ENCODE results near the gene PDZRN3. TPM values are rescaled to one million over a fixed set of nuclear protein-coding genes. Genes with fewer than 3 reads are reported as not detected.

PDZRN3 gene
- total RNA-seq, 6 donors from 2014 or later, result 7.0 to 50.3 (median 18.4) TPM

- TF ChIP-seq POLR2A (IDR thresholded peaks at IDR 0.05) (no peak), EP300 (IDR thresholded peaks at IDR 0.05) (no peak), POLR2AphosphoS5 (IDR thresholded peaks at IDR 0.05) (no peak), CTCF (IDR thresholded peaks at IDR 0.05) (no peak)
- DNase-seq, result no peak
- Histone ChIP-seq H3K27me3 (no peaks in the 10 kb centered on the region), H3K27ac (no peak overlapping the region), H3K4me3 (no peak overlapping the region), H3K9me3 (no peaks in the 10 kb centered on the region), H3K36me3 (no peaks in the 10 kb centered on the region), H3K4me1 (no peaks in the 10 kb centered on the region)
- 66 to 70% methylated on average over 3 of the region's 3 CpGs for WGBS, 2 donors
- ATAC-seq (ENCODE audit: low FRiP score in 2 of 2), result no peak
Observed at GRCh38 chr3:73652896-73653295, 28.2 kb upstream of the PDZRN3 start.

GRCh38 chr3:73637042-73637441 lies 12.3 kb upstream of the PDZRN3 start:
- H3K27me3 ChIP-seq, result no peaks in the 10 kb centered on the region
- no peak overlapping the region for H3K27ac ChIP-seq
- H3K36me3 ChIP-seq, result no peaks in the 10 kb centered on the region
- no peaks in the 10 kb centered on the region for H3K4me1 ChIP-seq
- H3K4me3 ChIP-seq, result no peak overlapping the region
- TF ChIP-seq POLR2AphosphoS5 (IDR thresholded peaks at IDR 0.05) (no peak), EP300 (IDR thresholded peaks at IDR 0.05) (no peak), CTCF (IDR thresholded peaks at IDR 0.05) (no peak), POLR2A (IDR thresholded peaks at IDR 0.05) (no peak)
- ATAC-seq (ENCODE audit: low FRiP score in 2 of 2), result no peak
- no peak for DNase-seq
- H3K9me3 ChIP-seq, result no peaks in the 10 kb centered on the region

- no peak for ATAC-seq (ENCODE audit: low FRiP score in 2 of 2)
Observed at GRCh38 chr3:73635254-73635653, 10.5 kb upstream of the PDZRN3 start.

DNA sequence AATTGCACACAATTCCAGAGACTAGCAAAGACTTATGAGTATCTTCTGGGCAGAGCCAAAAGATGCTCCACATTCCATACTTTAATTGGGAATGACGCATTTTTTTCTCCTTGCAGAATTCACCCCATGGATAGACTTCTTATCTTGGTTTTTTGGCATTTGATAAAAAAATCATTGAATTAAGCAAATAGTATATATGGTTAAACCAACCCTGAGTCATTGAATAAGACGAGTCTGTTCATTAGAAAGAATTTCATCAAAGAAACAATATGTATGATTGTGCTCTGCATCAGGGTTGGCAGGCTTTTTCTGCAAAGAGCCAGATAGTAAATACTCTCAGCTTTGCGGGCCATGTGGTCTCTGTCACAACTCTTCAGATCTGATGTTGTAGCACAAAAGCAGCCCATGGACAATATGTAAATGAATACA lies 9.2 kb upstream of the PDZRN3 start:
- TF ChIP-seq POLR2A (IDR thresholded peaks at IDR 0.05) (no peak), POLR2AphosphoS5 (IDR thresholded peaks at IDR 0.05) (no peak), CTCF (IDR thresholded peaks at IDR 0.05) (no peak), EP300 (IDR thresholded peaks at IDR 0.05) (no peak)
- Histone ChIP-seq H3K36me3 (no peaks in the 10 kb centered on the region), H3K27ac (no peak overlapping the region), H3K9me3 (no peaks in the 10 kb centered on the region), H3K4me1 (no peaks in the 10 kb centered on the region), H3K27me3 (no peaks in the 10 kb centered on the region), H3K4me3 (no peak overlapping the region)
- 74 to 87% methylated on average over 3 of the region's 3 CpGs for WGBS, 2 donors
- DNase-seq, result no peak
- ATAC-seq (ENCODE audit: low FRiP score in 2 of 2), result no peak

More at GRCh38 chr3:73635254-73635653, 10.5 kb upstream of the PDZRN3 start:
- Histone ChIP-seq H3K27ac (no peak overlapping the region), H3K4me3 (no peak overlapping the region), H3K4me1 (no peaks in the 10 kb centered on the region), H3K36me3 (no peaks in the 10 kb centered on the region), H3K9me3 (no peaks in the 10 kb centered on the region), H3K27me3 (no peaks in the 10 kb centered on the region)
- TF ChIP-seq CTCF (IDR thresholded peaks at IDR 0.05) (no peak), POLR2AphosphoS5 (IDR thresholded peaks at IDR 0.05) (no peak), POLR2A (IDR thresholded peaks at IDR 0.05) (no peak), EP300 (IDR thresholded peaks at IDR 0.05) (no peak)
- WGBS, 2 donors, result 0 to 36% methylated on average over 1 of the region's 1 CpG
- DNase-seq, result no peak

- WGBS, 2 donors, result 68 to 81% methylated on average over 2 of the region's 2 CpGs
- Histone ChIP-seq H3K36me3 (no peaks in the 10 kb centered on the region), H3K9me3 (no peaks in the 10 kb centered on the region), H3K4me3 (no peak overlapping the region), H3K27me3 (no peaks in the 10 kb centered on the region), H3K4me1 (no peaks in the 10 kb centered on the region), H3K27ac (no peak overlapping the region)
- TF ChIP-seq POLR2A (IDR thresholded peaks at IDR 0.05) (no peak), POLR2AphosphoS5 (IDR thresholded peaks at IDR 0.05) (no peak), EP300 (IDR thresholded peaks at IDR 0.05) (no peak), CTCF (IDR thresholded peaks at IDR 0.05) (no peak)
- DNase-seq (no peak), ATAC-seq (ENCODE audit: low FRiP score in 2 of 2) (no peak)
Observed at GRCh38 chr3:73633453-73633852, 8.7 kb upstream of the PDZRN3 start.
